GM10248 (cell line): ENCODE data around the gene SSB.

Experiments used
- CTCF ChIA-PET: fragments of 300-600 bp; sonication (Branson Sonifier 250); formaldehyde crosslinking; extraction: SDS; loops from one replicate; lab custom pipeline; 2021; ENCODE audit warnings: antibody characterized with exemption; lab: Yijun Ruan, JAX
- POLR2A ChIA-PET: fragments of 350-650 bp; sonication (Branson Sonifier 250); formaldehyde crosslinking; extraction: SDS; loops from one replicate; lab custom pipeline; 2020; ENCODE audit warnings: antibody characterized with exemption; lab: Yijun Ruan, JAX
- DNase-seq: peaks from one replicate; pipeline ENCODE4 v3.0.0; 2012; ENCODE audit errors: extremely low spot score
- CTCF ChIP-seq: IDR thresholded peaks from 2 replicates; pipeline ENCODE4 v1.5.1; 2012; ENCODE audit warnings: mild to moderate bottlenecking, low read depth; ENCODE audit errors: extremely low read depth, missing control alignments, control extremely low read depth

SSB gene

GRCh38 chr2:169798718-169799592 is at the start of gene SSB:
Gene SSB (plus strand): TSS chr2:169798871. CDS start chr2:169800961, 2,090 bp downstream.
- ChIA-PET POLR2A (interaction anchor here (0.5 to 1.0 kb wide), 3 partner anchors 30 to 226 kb away, joined by 3 to 4 read pairs (median 3); no protein-coding TSS in a partner anchor), CTCF (interaction anchor here (1.0 to 2.2 kb wide), 2 partner anchors 9 to 25 kb away, joined by 4 to 6 read pairs; partner anchors contain the start of gene METTL5)
- peak; percentile 96 for DNase-seq
- TF ChIP-seq CTCF = no peak

DNA sequence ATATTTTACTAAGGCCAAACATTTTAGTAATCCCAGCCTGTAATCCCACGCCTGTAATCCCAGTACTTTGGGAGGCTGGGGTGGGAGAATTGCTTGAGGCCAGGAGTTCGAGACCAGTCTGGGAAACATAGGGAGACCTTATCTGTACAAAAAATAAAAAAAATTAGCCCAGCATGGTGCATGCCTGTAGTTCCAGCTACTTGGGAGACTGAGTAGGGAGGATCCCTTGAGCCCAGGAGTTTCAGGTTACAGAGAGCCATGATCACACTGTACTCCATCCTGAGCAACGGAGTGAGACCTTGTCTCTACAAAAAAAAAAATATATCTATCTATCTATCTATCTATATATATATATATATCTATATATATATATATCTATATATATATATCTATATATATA is 45.9 kb upstream of the SSB start:
- no peak for TF ChIP-seq CTCF
- ChIA-PET CTCF (interaction anchor here (1.6 kb wide), 1 partner anchor 18 kb away, joined by 3 read pairs; no protein-coding TSS in a partner anchor), POLR2A (no interaction called here)
- DNase-seq = no peak

GRCh38 chr2:169755083-169755870 is 43.4 kb upstream of the SSB start:
- no peak for TF ChIP-seq CTCF
- CTCF ChIA-PET = interaction anchor here (1.5 kb wide), 1 partner anchor 183 kb away, joined by 4 read pairs; no protein-coding TSS in a partner anchor
- POLR2A ChIA-PET = no interaction called here
- no peak for DNase-seq

DNA sequence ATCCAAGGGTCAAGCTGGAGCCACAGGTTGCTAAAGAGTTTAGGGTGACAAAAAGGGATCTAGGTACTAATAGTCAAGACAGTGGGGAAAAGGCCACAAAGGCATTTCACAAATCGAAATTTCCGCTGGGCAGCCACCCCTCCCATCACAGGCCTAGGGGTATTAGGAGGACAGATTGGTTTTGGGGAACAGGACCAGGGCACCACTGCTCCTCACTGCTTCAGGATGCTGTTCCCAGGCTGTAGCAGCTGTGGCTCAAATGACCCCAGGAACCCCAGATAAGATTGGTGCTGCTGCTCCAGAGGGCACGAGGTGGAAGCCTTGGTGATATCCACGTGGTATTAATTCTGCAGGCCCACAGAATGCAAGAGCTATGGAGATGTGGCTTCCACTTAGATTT is 42.3 kb upstream of the SSB start:
- POLR2A ChIA-PET = no interaction called here
- DNase-seq = no peak
- TF ChIP-seq CTCF = no peak
- CTCF ChIA-PET = no interaction called here

- CTCF ChIA-PET = no interaction called here
- DNase-seq = no peak
- TF ChIP-seq CTCF = no peak
- POLR2A ChIA-PET = no interaction called here
These were observed 41.3 kb upstream of the SSB start for GRCh38 chr2:169757356-169757755.

DNA sequence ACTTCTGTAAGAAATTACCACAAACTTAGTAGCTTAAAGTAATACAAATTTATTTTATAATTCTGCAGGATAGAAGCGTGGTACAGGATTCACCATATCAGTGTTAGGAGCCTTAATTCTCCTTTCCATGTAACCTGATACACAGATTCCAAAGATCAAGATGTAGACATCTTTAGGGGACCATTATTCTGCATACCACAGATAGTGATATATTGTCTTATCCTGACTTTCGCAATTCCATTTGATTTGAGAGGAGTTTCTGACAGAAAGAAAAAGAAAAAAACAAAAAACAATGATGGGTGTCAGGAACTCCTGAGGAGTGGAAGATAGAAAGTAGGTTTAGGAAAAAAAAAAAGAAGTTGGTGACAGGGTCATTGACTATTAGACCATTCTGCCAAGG is 40.9 kb upstream of the SSB start:
- TF ChIP-seq CTCF = no peak
- ChIA-PET POLR2A (no interaction called here), CTCF (no interaction called here)
- no peak for DNase-seq
